SKM-1 treated with dmso at 0.1 percent for 144 hours (cell line): ENCODE measurements around the gene ETNK2.
"Not testable (repeated sequence)": the region's sequence is repeated elsewhere in the genome, so short reads cannot be mapped to it uniquely, and the experiment has no call there.

Source experiments
- DNase-seq: peaks from one replicate; lab custom pipeline; 2025; ENCODE audit not compliant: unreplicated experiment; lab: John Stamatoyannopoulos, UW

The ETNK2 gene

GRCh38 chr1:204102739-204103430, 49.0 kb downstream of the ETNK2 start:
- no peak for DNase-seq

- no peak for DNase-seq
Observed at GRCh38 chr1:204102029-204102611, 49.7 kb downstream of the ETNK2 start.

GRCh38 chr1:204099754-204100153, 52.1 kb downstream of the ETNK2 start:
- not testable (repeated sequence) for DNase-seq

- DNase-seq = no peak
Observed at GRCh38 chr1:204098683-204099082, 53.2 kb downstream of the ETNK2 start.

GRCh38 chr1:204096931-204097330, 54.9 kb downstream of the ETNK2 start:
- no peak for DNase-seq

GRCh38 chr1:204094856-204095634, 56.8 kb downstream of the ETNK2 start:
- no peak for DNase-seq

GRCh38 chr1:204094313-204094729, 57.5 kb downstream of the ETNK2 start:
- DNase-seq = no peak

GRCh38 chr1:204093781-204094180, 58.1 kb downstream of the ETNK2 start:
- DNase-seq = no peak

GRCh38 chr1:204093421-204093717, 58.5 kb downstream of the ETNK2 start:
- no peak for DNase-seq

GRCh38 chr1:204092632-204093420, 59.0 kb downstream of the ETNK2 start:
- no peak for DNase-seq

- DNase-seq = no peak
Observed at GRCh38 chr1:204091787-204092312, 60.0 kb downstream of the ETNK2 start.

- DNase-seq = no peak
Observed at GRCh38 chr1:204091066-204091465, 60.8 kb downstream of the ETNK2 start.

- not testable (repeated sequence) for DNase-seq
Observed at GRCh38 chr1:204090132-204090531, 61.7 kb downstream of the ETNK2 start.

GRCh38 chr1:204089044-204089751, 62.6 kb downstream of the ETNK2 start:
- DNase-seq = no peak

GRCh38 chr1:204088596-204088995, 63.2 kb downstream of the ETNK2 start:
- no peak for DNase-seq

- DNase-seq = no peak
Observed at GRCh38 chr1:204087893-204088528, 63.8 kb downstream of the ETNK2 start.

- DNase-seq = no peak
Observed at GRCh38 chr1:204087181-204087892, 64.5 kb downstream of the ETNK2 start.

- DNase-seq = no peak
Observed at GRCh38 chr1:204085876-204086275, 66.0 kb downstream of the ETNK2 start.

- no peak for DNase-seq
Observed at GRCh38 chr1:204084247-204084772, 67.5 kb downstream of the ETNK2 start.
